Endodermal cell (in vitro differentiated cells): ENCODE results near the gene HIRIP3. TPM values are rescaled to one million over a fixed set of nuclear protein-coding genes. Genes with fewer than 3 reads are reported as not detected.

Experiments
- DNase-seq: peaks from one replicate; pipeline ENCODE4 v3.0.0-alpha.2; 2017
- H3K27ac ChIP-seq: 2 replicates; pipeline ENCODE4 v1.5.1; 2013; ENCODE audit warnings: mild to moderate bottlenecking, low read depth, low read length, moderate library complexity
- H3K27me3 ChIP-seq: 2 replicates; pipeline ENCODE4 v1.6.1; 2013; ENCODE audit warnings: mild to moderate bottlenecking, low read length, moderate library complexity; ENCODE audit not compliant: insufficient read depth, control insufficient read depth, poor library complexity, severe bottlenecking
- H3K36me3 ChIP-seq: 2 replicates; pipeline ENCODE4 v1.7.0; 2013; ENCODE audit warnings: mild to moderate bottlenecking, low read length, moderate library complexity; ENCODE audit not compliant: control insufficient read depth, insufficient read depth
- H3K4me1 ChIP-seq: one replicate; pipeline ENCODE4 v1.7.0; 2013; ENCODE audit warnings: low read length; ENCODE audit not compliant: control insufficient read depth, insufficient read depth
- H3K4me3 ChIP-seq: 2 replicates; pipeline ENCODE4 v1.5.1; 2013; ENCODE audit warnings: mild to moderate bottlenecking, low read length, moderate library complexity
- H3K9ac ChIP-seq: 2 replicates; pipeline ENCODE4 v1.6.1; 2013; ENCODE audit warnings: mild to moderate bottlenecking, low read length, moderate library complexity; ENCODE audit not compliant: poor library complexity, severe bottlenecking; ENCODE audit errors: extremely low read depth
- H3K9me3 ChIP-seq: 2 replicates; pipeline ENCODE4 v1.6.1; 2013; ENCODE audit warnings: mild to moderate bottlenecking, low read length, moderate library complexity; ENCODE audit not compliant: control insufficient read depth
- H3K27ac Mint-ChIP-seq: 2 replicates; pipeline ENCODE4 v1.8.0; 2020; ENCODE audit warnings: mixed read lengths
- H3K27me3 Mint-ChIP-seq: 2 replicates; pipeline ENCODE4 v1.8.0; 2021; ENCODE audit warnings: mild to moderate bottlenecking, mixed read lengths; ENCODE audit not compliant: insufficient read depth
- H3K36me3 Mint-ChIP-seq: 2 replicates; pipeline ENCODE4 v1.8.0; 2020; ENCODE audit warnings: low read depth, mixed read lengths
- H3K4me1 Mint-ChIP-seq: 2 replicates; pipeline ENCODE4 v1.8.0; 2020; ENCODE audit warnings: mixed read lengths
- H3K4me3 Mint-ChIP-seq: 2 replicates; pipeline ENCODE4 v1.8.0; 2020; ENCODE audit warnings: mild to moderate bottlenecking, moderate library complexity, mixed read lengths
- H3K9me3 Mint-ChIP-seq: 2 replicates; pipeline ENCODE4 v1.8.0; 2020; ENCODE audit warnings: mild to moderate bottlenecking, mixed read lengths
- WGBS, 2 experiments: methylation state at CpG; one replicate each; pipeline versions ENCODE4 v1.1.5 to v1.1.7; 2013; ENCODE audit warnings: missing lambda C conversion rate in 2 of 2, mixed read lengths in 1 of 2; ENCODE audit not compliant: insufficient coverage in 1 of 2, insufficient read length in 1 of 2; 5-methylcytosine and 5-hydroxymethylcytosine counted together
- total RNA-seq, 2 donors: library from RNA; stranded (reverse); fragmentation: NEBNext Ultra II Directional in 1 of 2; extraction: Animal tissue kit (Norgen Biotek cat#: 25700) in 1 of 2; gene quantifications; 2 replicates in 1 of 2; 3 replicates in 1 of 2; pipeline ENCODE4 v1.2.1, GENCODE V29; 2021
- TF ChIP-seq, protein P1 (sequence below): fragments of 200-600 bp; sonication (generic); conservative IDR thresholded peaks from 2 replicates; pipeline ENCODE4 v1.5.0; 2021; ENCODE audit warnings: antibody characterized with exemption, mild to moderate bottlenecking

Gene HIRIP3
- total RNA-seq, 2 donors from 2014 or later: 9.4 to 13.9 TPM

DNA sequence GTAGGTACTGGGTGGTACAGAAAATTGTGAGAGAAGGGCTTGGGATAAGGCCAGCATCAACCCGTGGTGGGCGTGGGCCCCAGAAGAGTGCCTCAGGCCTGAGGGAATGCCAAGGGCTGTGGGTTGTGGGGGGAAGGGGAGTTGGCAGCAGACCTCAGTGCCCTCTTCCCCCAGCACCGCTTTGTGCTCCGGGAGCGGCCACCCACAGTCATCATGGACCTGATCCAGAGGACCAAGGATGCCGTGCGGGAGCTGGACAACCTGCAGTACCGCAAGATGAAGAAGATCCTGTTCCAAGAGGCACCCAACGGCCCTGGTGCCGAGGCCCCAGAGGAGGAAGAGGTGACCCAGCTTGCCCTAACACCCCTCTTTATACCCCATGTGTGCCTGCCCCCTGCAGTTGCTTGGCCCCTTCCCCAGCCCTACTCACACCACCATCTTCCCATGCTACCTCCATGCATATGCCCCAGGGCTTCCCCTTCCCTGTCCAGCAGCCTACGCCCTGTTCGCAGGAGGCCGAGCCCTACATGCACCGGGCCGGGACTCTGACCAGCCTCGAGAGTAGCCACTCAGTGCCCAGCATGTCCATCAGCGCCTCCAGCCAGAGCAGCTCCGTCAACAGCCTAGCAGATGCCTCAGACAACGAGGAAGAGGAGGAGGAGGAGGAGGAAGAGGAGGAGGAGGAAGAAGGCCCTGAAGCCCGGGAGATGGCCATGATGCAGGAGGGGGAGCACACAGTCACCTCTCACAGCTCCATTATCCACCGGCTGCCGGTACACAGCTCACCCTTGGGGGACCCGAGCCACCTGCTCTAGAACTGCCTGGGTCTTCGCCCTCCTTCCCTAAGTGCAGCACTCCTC is 12.6 kb downstream of the HIRIP3 start:
- Histone ChIP-seq H3K9ac (no peak overlapping the region), H3K27ac (no peak overlapping the region), H3K4me3 (no peak overlapping the region), H3K9me3 (no peaks in the 10 kb centered on the region), H3K4me1 (no peaks in the 10 kb centered on the region), H3K36me3 (peaks cover 91% of the 10 kb centered on the region), H3K27me3 (no peaks in the 10 kb centered on the region)
- Mint-ChIP-seq H3K27ac (no peak overlapping the region), H3K4me1 (no peaks in the 10 kb centered on the region), H3K27me3 (no peaks in the 10 kb centered on the region), H3K36me3 (peaks cover 73% of the 10 kb centered on the region), H3K4me3 (no peak overlapping the region), H3K9me3 (no peaks in the 10 kb centered on the region)
- 92 to 95% methylated on average over 10 to 24 of the region's 24 CpGs for WGBS, 2 experiments
- TF ChIP-seq, protein P1, sequence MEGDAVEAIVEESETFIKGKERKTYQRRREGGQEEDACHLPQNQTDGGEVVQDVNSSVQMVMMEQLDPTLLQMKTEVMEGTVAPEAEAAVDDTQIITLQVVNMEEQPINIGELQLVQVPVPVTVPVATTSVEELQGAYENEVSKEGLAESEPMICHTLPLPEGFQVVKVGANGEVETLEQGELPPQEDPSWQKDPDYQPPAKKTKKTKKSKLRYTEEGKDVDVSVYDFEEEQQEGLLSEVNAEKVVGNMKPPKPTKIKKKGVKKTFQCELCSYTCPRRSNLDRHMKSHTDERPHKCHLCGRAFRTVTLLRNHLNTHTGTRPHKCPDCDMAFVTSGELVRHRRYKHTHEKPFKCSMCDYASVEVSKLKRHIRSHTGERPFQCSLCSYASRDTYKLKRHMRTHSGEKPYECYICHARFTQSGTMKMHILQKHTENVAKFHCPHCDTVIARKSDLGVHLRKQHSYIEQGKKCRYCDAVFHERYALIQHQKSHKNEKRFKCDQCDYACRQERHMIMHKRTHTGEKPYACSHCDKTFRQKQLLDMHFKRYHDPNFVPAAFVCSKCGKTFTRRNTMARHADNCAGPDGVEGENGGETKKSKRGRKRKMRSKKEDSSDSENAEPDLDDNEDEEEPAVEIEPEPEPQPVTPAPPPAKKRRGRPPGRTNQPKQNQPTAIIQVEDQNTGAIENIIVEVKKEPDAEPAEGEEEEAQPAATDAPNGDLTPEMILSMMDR: no peak
- DNase-seq: no peak

DNA sequence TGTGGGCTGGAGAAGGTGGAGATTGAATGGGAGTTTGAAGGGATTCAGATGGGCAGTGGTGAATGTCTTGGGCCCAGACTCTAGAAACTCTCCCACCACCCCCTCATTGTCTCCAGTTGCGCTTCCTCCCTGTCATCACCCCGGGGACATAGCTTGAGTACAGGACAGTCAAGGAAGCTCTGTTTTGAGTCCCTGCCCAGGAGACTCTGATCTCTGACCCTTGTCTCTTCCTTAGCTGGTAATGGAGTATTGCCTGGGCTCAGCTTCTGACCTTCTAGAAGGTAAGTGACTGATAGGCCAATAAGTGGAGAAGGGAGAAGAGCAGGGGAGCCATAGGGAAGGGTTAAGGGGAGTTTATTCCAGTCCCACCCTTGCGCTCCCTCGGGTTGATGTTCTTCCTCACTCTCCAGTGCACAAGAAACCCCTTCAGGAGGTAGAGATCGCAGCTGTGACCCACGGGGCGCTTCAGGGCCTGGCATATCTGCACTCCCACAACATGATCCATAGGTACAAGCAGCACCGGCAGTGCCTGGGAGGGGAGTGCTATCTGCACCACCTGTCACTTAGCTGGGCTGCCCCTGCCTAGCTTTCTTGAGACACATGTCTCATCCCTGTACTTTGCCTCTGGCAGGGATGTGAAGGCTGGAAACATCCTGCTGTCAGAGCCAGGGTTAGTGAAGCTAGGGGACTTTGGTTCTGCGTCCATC is 16.7 kb downstream of the HIRIP3 start:
- H3K27me3 Mint-ChIP-seq: no peaks in the 10 kb centered on the region
- no peaks in the 10 kb centered on the region for H3K9me3 ChIP-seq

DNA sequence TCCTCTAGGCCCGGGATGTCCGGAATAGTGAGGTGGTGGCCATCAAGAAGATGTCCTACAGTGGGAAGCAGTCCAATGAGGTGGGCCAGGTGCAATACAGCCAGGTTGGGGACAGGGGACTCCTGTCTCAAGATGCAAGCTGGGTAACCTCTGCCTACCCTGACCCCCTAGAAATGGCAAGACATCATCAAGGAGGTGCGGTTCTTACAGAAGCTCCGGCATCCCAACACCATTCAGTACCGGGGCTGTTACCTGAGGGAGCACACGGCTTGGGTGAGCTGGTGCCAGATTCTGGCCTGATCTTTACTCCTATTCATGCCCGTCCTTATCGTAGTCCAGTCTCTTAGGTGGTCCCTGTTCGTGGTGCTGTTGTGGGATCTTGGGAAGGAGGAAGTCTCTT is 17.3 kb downstream of the HIRIP3 start:
- H3K27ac Mint-ChIP-seq: no peak overlapping the region
- Histone ChIP-seq H3K36me3 (peaks cover 55% of the 10 kb centered on the region), H3K9me3 (peaks cover under 1% of the 10 kb centered on the region), H3K27ac (no peak overlapping the region), H3K4me1 (peaks cover 9% of the 10 kb centered on the region), H3K27me3 (no peaks in the 10 kb centered on the region), H3K4me3 (no peak overlapping the region), H3K9ac (no peak overlapping the region)
- peaks cover 46% of the 10 kb centered on the region for H3K36me3 Mint-ChIP-seq
- no peak overlapping the region for H3K4me3 Mint-ChIP-seq
- peaks cover 21% of the 10 kb centered on the region for H3K4me1 Mint-ChIP-seq
- WGBS, 2 experiments: 95% methylated on average over 4 to 9 of the region's 9 CpGs
- peaks cover 2% of the 10 kb centered on the region for H3K27me3 Mint-ChIP-seq
- peaks cover 3% of the 10 kb centered on the region for H3K9me3 Mint-ChIP-seq
- DNase-seq: no peak
- TF ChIP-seq, protein P1: no peak

More for the DNA sequence above, 16.7 kb downstream of the HIRIP3 start:
- peaks cover 21% of the 10 kb centered on the region for H3K4me1 Mint-ChIP-seq
- H3K4me1 ChIP-seq: peaks cover 9% of the 10 kb centered on the region
- peaks cover 59% of the 10 kb centered on the region for H3K36me3 ChIP-seq
- no peak overlapping the region for H3K9ac ChIP-seq
- no peak overlapping the region for H3K4me3 Mint-ChIP-seq
- H3K27ac ChIP-seq: no peak overlapping the region
- no peaks in the 10 kb centered on the region for H3K9me3 Mint-ChIP-seq
- TF ChIP-seq, protein P1: no peak
- WGBS, 2 experiments: 92 to 94% methylated on average over 3 to 9 of the region's 9 CpGs
- no peak overlapping the region for H3K27ac Mint-ChIP-seq
- peaks cover 48% of the 10 kb centered on the region for H3K36me3 Mint-ChIP-seq
- H3K27me3 ChIP-seq: no peaks in the 10 kb centered on the region
- no peak overlapping the region for H3K4me3 ChIP-seq
- DNase-seq: no peak
